GM12874 (cell line): ENCODE data around the gene GNAT2.

Experiments
- TF ChIP-seq, protein P1 (sequence below): IDR thresholded peaks from 2 replicates; pipeline ENCODE4 v1.5.1; 2011; ENCODE audit warnings: low read depth, mild to moderate bottlenecking, control low read depth, low read length, moderate library complexity; ENCODE audit not compliant: insufficient read depth

Gene GNAT2

DNA sequence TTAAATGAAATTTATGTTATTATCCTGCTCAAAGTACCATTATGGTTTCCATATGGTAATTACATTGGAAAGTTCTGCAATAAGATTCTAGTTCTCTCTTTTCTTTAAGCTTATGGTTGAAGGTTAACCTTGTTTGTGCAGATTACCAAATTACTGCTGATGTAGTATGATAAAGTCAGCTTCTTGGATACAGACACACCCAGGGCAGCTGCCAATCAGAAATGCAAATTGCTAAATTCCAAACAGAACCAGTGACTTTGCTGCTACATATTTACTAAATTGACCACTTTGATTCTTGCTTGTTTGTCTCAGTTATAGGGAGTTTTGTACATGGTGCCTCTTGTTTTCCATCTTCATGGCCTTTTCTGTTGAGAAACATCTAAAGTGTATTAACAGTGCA, 26.5 kb downstream of the GNAT2 start:
- TF ChIP-seq, protein P1, sequence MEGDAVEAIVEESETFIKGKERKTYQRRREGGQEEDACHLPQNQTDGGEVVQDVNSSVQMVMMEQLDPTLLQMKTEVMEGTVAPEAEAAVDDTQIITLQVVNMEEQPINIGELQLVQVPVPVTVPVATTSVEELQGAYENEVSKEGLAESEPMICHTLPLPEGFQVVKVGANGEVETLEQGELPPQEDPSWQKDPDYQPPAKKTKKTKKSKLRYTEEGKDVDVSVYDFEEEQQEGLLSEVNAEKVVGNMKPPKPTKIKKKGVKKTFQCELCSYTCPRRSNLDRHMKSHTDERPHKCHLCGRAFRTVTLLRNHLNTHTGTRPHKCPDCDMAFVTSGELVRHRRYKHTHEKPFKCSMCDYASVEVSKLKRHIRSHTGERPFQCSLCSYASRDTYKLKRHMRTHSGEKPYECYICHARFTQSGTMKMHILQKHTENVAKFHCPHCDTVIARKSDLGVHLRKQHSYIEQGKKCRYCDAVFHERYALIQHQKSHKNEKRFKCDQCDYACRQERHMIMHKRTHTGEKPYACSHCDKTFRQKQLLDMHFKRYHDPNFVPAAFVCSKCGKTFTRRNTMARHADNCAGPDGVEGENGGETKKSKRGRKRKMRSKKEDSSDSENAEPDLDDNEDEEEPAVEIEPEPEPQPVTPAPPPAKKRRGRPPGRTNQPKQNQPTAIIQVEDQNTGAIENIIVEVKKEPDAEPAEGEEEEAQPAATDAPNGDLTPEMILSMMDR, result no peak

DNA sequence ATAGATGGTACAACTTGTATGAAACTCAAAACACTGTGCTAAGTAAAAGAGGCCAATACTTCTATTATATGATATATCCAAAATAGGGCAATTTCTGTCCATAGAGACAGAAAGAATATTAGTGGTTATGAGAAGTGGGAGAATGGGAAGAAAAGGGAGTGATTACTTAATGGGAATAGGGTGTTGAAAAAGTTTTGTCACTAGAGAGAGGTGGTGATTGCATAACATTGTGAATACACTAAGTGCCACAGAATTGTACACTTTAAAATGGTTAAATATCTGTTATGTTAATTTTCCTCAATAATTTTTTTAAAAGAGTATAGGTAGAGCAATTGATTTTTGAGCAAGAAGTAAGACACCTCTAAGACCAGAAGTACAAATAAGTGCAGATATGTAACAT, 29.7 kb downstream of the GNAT2 start:
- TF ChIP-seq, protein P1, result no peak

DNA sequence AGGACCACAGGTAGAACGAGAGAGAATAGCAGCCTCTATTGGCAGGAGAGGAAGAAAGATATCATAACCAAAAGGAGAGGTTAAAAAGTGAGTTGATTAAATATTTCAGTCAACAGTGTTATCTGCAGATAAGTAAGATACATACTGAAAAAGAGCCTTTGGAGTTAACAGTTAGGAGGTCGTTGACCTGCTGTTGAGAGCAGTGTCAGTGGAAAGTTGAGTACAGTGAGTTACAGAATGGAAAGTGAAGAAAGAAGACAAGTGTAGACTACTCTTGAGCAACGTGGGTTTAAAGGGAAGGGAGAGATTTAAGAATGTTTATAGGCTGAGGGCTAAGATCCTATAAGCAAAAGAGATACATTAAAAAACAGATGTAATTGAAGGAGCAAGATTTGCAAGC, 30.2 kb downstream of the GNAT2 start:
- TF ChIP-seq, protein P1, result no peak

DNA sequence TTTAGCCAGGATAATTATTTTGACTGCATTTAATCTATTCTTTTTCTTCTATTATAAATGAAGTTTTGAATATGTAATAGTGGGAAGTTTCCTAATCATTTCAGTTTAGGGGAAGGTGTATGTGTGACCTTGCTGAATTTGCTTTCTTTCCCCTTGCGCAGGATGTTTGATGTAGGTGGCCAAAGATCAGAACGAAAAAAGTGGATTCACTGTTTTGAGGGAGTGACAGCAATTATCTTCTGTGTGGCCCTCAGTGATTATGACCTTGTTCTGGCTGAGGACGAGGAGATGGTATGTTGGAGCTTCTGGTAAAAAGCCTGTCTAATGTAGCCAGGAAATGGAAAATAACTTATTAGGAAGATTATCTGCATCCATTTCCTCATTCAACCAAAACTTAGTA, 33.4 kb downstream of the GNAT2 start:
- TF ChIP-seq, protein P1, result no peak

DNA sequence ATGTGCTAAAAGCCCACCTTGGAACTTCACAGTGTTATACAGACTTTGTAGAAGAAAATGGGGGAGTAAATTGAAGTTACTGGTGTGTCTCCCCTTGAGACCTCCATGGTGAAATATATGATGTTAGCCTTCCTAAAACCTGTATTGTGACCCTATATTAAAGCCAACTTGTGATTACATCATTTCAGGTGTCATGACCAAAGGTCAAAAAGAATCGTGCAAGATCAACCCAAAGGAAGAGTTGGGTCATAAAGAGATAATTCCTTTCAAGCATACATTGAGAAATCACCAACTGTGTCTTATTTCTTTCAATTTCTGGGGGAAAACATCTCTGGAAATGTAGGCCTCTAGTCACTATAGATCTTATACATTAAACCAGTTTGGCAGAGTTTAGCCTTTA, 34.6 kb downstream of the GNAT2 start:
- TF ChIP-seq, protein P1, result no peak

DNA sequence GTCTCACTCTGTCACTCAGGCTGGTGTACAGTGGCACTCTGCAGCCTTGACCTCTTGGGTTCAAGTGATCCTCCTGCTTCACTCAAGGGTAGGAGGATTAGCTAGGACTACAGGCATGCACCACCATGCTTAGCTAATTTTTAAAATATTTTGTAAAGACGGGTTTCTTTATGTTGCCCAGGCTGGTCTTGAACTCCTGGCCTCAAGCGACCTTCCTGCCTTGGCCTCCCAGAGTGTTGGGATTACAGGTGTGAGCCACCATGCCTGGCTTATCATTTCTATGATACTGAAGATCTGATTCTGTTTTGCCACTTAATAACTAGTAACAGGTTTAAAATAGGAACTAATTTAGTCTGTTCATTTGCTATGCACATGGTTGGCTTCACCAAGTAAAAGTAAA, 37.4 kb downstream of the GNAT2 start:
- TF ChIP-seq, protein P1, result no peak

DNA sequence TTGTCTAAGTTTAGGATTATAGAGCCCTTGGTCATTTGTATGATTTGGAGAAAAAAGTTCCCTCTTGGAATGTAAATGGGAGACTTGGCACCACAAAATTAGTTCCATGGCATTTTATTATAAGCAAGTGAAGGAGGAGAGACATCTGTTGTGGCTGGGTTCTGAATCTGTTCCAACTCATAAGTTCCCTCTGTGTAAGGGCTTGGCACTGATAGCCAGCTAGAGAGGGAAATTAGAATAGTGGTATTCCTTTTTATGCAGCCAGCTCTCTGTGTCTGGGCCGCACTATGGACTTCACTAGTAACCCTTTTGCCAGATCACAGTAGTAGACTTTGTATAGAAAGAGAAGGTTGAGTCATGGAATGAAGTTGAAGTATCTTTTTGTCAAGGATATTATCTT, 39.9 kb downstream of the GNAT2 start:
- TF ChIP-seq, protein P1, result no peak

DNA sequence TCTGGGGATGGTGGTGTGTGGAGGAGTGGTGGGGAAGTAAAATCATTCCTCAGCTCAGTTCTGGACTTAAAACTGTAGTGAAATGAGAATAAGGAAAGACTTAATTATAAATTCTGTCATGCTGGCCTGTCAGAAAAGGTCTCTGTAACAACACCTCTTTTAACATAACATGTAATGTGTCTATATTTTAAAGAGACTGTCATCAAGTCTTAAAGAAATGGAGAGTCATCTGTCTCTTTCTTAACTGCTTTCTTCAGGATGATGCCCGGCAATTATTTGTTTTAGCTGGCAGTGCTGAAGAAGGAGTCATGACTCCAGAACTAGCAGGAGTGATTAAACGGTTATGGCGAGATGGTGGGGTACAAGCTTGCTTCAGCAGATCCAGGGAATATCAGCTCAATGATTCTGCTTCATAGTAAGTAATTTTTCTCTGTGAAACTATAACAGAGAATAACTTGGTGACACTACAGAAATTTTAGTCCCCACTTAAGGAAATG, 40.4 kb downstream of the GNAT2 start:
- TF ChIP-seq, protein P1, result no peak
